K562 (cell line): ENCODE measurements around the gene USP19. TPM values are rescaled to one million over a fixed set of nuclear protein-coding genes. Genes with fewer than 3 reads are reported as not detected.

Experiments used
- ADNP ChIP-seq: fragments of 200-800 bp; sonication (Bioruptor generic); IDR thresholded peaks from 2 replicates; pipeline ENCODE4 v1.6.1; 2016; ENCODE audit warnings: missing genetic modification characterization, missing compliant biosample characterization
- BRD4 ChIP-seq: fragments of 200-600 bp; sonication (generic); IDR thresholded peaks from 2 replicates; pipeline ENCODE4 v1.6.1; 2017; ENCODE audit warnings: inconsistent platforms
- FUS ChIP-seq: fragments of 200-400 bp; formaldehyde crosslinking; optimal IDR thresholded peaks from 2 replicates; pipeline ENCODE3; 2017; ENCODE audit warnings: low read depth, low read length
- GATAD2B ChIP-seq: fragments of 450-650 bp; IDR thresholded peaks from 2 replicates; pipeline ENCODE4 v1.6.1; 2017; ENCODE audit warnings: mild to moderate bottlenecking, borderline replicate concordance
- IRF2 ChIP-seq: sonication (generic); formaldehyde crosslinking; IDR thresholded peaks from 2 replicates; pipeline ENCODE4 v1.8.1; 2022; ENCODE audit warnings: mild to moderate bottlenecking, missing genetic modification reagents
- KDM5B ChIP-seq: fragments of 200-600 bp; sonication (generic); IDR thresholded peaks from 2 replicates; pipeline ENCODE4 v1.6.1; 2012; ENCODE audit warnings: low read depth, mild to moderate bottlenecking, moderate library complexity, low read length, control low read depth, inconsistent platforms; ENCODE audit not compliant: insufficient replicate concordance
- KLF1 ChIP-seq: fragments of 450-650 bp; IDR thresholded peaks from 2 replicates; pipeline ENCODE4 v1.6.1; 2016; ENCODE audit warnings: missing genetic modification characterization, missing compliant biosample characterization
- MAFG ChIP-seq: fragments of 450-650 bp; conservative IDR thresholded peaks from 2 replicates; pipeline ENCODE4 v1.6.1; 2016; ENCODE audit warnings: missing genetic modification characterization, missing compliant biosample characterization
- MED1 ChIP-seq: sonication (generic); formaldehyde crosslinking; IDR thresholded peaks from 2 replicates; pipeline ENCODE4 v1.8.1; 2023; ENCODE audit warnings: missing genetic modification reagents, borderline replicate concordance
- POLR2G ChIP-seq: fragments of 200-400 bp; formaldehyde crosslinking; IDR thresholded peaks from 2 replicates; pipeline ENCODE4 v1.6.1; 2017; ENCODE audit warnings: low read depth, mild to moderate bottlenecking, antibody characterized with exemption, low read length, moderate library complexity
- POLR3A ChIP-seq: IDR thresholded peaks from 2 replicates; pipeline ENCODE4 v1.6.1; 2011; ENCODE audit warnings: borderline replicate concordance, mild to moderate bottlenecking, moderate library complexity; ENCODE audit not compliant: insufficient read length, insufficient read depth; ENCODE audit errors: extremely low read depth
- RAD21 ChIP-seq, 2 experiments: fragments of 250-450 bp in 1 of 2; fragments of 450-650 bp in 1 of 2; sonication (Bioruptor Pico) in 1 of 2; formaldehyde crosslinking in 1 of 2; IDR thresholded peaks in 1 of 2; conservative IDR thresholded peaks in 1 of 2; 2 replicates each; pipeline versions ENCODE4 v1.4.0 to v1.8.0; 2020 to 2022; ENCODE audit warnings: mild to moderate bottlenecking in 2 of 2, moderate library complexity in 1 of 2
- RBBP5 ChIP-seq: fragments of 200-600 bp; sonication (generic); IDR thresholded peaks from 2 replicates; pipeline ENCODE4 v1.6.1; 2012; ENCODE audit warnings: borderline replicate concordance, mild to moderate bottlenecking, low read length, control low read depth, inconsistent platforms; ENCODE audit not compliant: insufficient read depth, poor library complexity, severe bottlenecking
- SAFB ChIP-seq: fragments of 200-400 bp; formaldehyde crosslinking; IDR thresholded peaks from 2 replicates; pipeline ENCODE4 v1.6.1; 2017; ENCODE audit warnings: low read depth, low read length, borderline replicate concordance
- SMC3 ChIP-seq: conservative IDR thresholded peaks from 2 replicates; pipeline ENCODE4 v1.6.1; 2011; ENCODE audit warnings: low read depth, low read length, improper control_type of control experiment; ENCODE audit not compliant: insufficient read depth
- SNIP1 ChIP-seq: fragments of 450-650 bp; IDR thresholded peaks from 2 replicates; pipeline ENCODE4 v1.7.1; 2017; ENCODE audit warnings: low read depth, mild to moderate bottlenecking
- TCF3 ChIP-seq: sonication (generic); formaldehyde crosslinking; IDR thresholded peaks from 2 replicates; pipeline ENCODE4 v1.4.0; 2020; ENCODE audit warnings: mild to moderate bottlenecking, missing genetic modification reagents
- TFAP4 ChIP-seq: sonication (generic); formaldehyde crosslinking; IDR thresholded peaks from 2 replicates; pipeline ENCODE4 v1.8.0; 2022; ENCODE audit warnings: missing genetic modification reagents, mild to moderate bottlenecking, moderate library complexity, borderline replicate concordance
- YBX1 ChIP-seq: fragments of 450-650 bp; IDR thresholded peaks from 2 replicates; pipeline ENCODE4 v1.7.1; 2016; ENCODE audit warnings: mild to moderate bottlenecking
- ZNF133 ChIP-seq: fragments of 250-450 bp; sonication (Bioruptor Pico); IDR thresholded peaks from 2 replicates; pipeline ENCODE4 v1.4.0; 2020; ENCODE audit warnings: mild to moderate bottlenecking
- ZNF134 ChIP-seq: fragments of 250-450 bp; sonication (Bioruptor Pico); conservative IDR thresholded peaks from 2 replicates; pipeline ENCODE4 v1.4.0; 2020
- ZNF224 ChIP-seq: sonication (generic); formaldehyde crosslinking; IDR thresholded peaks from 2 replicates; pipeline ENCODE4 v1.8.0; 2022; ENCODE audit warnings: mild to moderate bottlenecking, missing genetic modification reagents
- ZNF696 ChIP-seq: fragments of 250-450 bp; sonication (Bioruptor Pico); conservative IDR thresholded peaks from 2 replicates; pipeline ENCODE4 v1.4.0; 2020; ENCODE audit warnings: mild to moderate bottlenecking, moderate library complexity
- ZNF717 ChIP-seq: fragments of 250-450 bp; sonication (Bioruptor Pico); IDR thresholded peaks from 2 replicates; pipeline ENCODE4 v1.5.0; 2021
- ZNF778 ChIP-seq: fragments of 450-650 bp; formaldehyde crosslinking; IDR thresholded peaks from 2 replicates; pipeline ENCODE4 v1.4.0; 2020; ENCODE audit warnings: mild to moderate bottlenecking, moderate library complexity
- polyA plus RNA-seq, 8 experiments: library from polyadenylated mRNA; depleted of rRNA in 4 of 8; stranded (reverse) in 5 of 8; unstranded in 3 of 8; fragments of >200 nt; fragmentation: Nextera tagmentation in 2 of 8; fragmentation: Illumina TruSeq in 1 of 8; extraction: Ambion mirVana in 2 of 8; extraction: Trizol in 1 of 8; gene quantifications; 2 replicates each; pipeline versions ENCODE4 v1.2.1 to v1.2.3, GENCODE V29; 2011 to 2014; ENCODE audit warnings: inconsistent platforms in 1 of 8, missing spikeins in 1 of 8
- total RNA-seq, 7 experiments: library from RNA; depleted of rRNA in 6 of 7; stranded (reverse); fragments of >200 nt in 6 of 7; fragmentation: Illumina TruSeq in 2 of 7; extraction: Trizol in 2 of 7; gene quantifications; 2 replicates each; pipeline versions ENCODE4 v1.2.1 to v1.2.3, GENCODE V29; 2011 to 2021; ENCODE audit warnings: low replicate concordance in 1 of 7
- TF ChIP-seq, protein P1 (sequence below): fragments of 250-450 bp; sonication (Bioruptor Pico); IDR thresholded peaks from 2 replicates; pipeline ENCODE4 v1.4.0; 2020; ENCODE audit warnings: mild to moderate bottlenecking, moderate library complexity

Gene USP19
- total and polyA plus RNA-seq, 9 of the 15 experiments (the other 6 are each of a cell fraction or from before 2014, with no cell fraction given): 0.24 to 65.9 (median 36.9) TPM

- TF ChIP-seq KDM5B: peak; percentile 73
- TF ChIP-seq RAD21 (CRISPR knock-in tag; conservative IDR thresholded peaks at IDR 0.05 in 1 of 2, IDR thresholded peaks at IDR 0.05 in 1 of 2): no peak
- no peak for TF ChIP-seq ZNF134
- TF ChIP-seq SAFB: no peak
- no peak for TF ChIP-seq GATAD2B
- TF ChIP-seq ZNF224 (CRISPR knock-in tag): no peak
- TF ChIP-seq MAFG: no peak
- TF ChIP-seq POLR3A: no peak
- TF ChIP-seq MED1 (CRISPR knock-in tag): no peak
- peak; percentile 92 for TF ChIP-seq POLR2G
- TF ChIP-seq TCF3 (CRISPR knock-in tag): no peak
- no peak; the same call in 1 of the 2 replicates for TF ChIP-seq BRD4
- TF ChIP-seq TFAP4 (CRISPR knock-in tag): peak; percentile 63; the same call in 1 of the 2 replicates
- no peak for TF ChIP-seq FUS
- TF ChIP-seq YBX1: no peak
- no peak for TF ChIP-seq ADNP (tag)
- no peak for TF ChIP-seq SNIP1
- peak; percentile 87 for TF ChIP-seq RBBP5
- TF ChIP-seq KLF1 (tag): no peak; the same call in 1 of the 2 replicates
- no peak for TF ChIP-seq ZNF778
- no peak for TF ChIP-seq SMC3
- TF ChIP-seq, protein P1, sequence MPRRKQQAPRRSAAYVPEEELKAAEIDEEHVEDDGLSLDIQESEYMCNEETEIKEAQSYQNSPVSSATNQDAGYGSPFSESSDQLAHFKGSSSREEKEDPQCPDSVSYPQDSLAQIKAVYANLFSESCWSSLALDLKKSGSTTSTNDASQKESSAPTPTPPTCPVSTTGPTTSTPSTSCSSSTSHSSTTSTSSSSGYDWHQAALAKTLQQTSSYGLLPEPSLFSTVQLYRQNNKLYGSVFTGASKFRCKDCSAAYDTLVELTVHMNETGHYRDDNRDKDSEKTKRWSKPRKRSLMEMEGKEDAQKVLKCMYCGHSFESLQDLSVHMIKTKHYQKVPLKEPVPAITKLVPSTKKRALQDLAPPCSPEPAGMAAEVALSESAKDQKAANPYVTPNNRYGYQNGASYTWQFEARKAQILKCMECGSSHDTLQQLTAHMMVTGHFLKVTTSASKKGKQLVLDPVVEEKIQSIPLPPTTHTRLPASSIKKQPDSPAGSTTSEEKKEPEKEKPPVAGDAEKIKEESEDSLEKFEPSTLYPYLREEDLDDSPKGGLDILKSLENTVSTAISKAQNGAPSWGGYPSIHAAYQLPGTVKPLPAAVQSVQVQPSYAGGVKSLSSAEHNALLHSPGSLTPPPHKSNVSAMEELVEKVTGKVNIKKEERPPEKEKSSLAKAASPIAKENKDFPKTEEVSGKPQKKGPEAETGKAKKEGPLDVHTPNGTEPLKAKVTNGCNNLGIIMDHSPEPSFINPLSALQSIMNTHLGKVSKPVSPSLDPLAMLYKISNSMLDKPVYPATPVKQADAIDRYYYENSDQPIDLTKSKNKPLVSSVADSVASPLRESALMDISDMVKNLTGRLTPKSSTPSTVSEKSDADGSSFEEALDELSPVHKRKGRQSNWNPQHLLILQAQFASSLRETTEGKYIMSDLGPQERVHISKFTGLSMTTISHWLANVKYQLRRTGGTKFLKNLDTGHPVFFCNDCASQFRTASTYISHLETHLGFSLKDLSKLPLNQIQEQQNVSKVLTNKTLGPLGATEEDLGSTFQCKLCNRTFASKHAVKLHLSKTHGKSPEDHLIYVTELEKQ: no peak
- TF ChIP-seq ZNF133 (CRISPR knock-in tag): no peak
- TF ChIP-seq ZNF717: no peak
- no peak for TF ChIP-seq ZNF696 (CRISPR knock-in tag)
- no peak for TF ChIP-seq IRF2 (CRISPR knock-in tag)
These were observed at the start of gene USP19 (continued) for GRCh38 chr3:49120438-49121131.
